ENCODE results near the gene TNK1. TPM values are rescaled to one million over a fixed set of nuclear protein-coding genes. Genes with fewer than 3 reads are reported as not detected.
A peak's percentile ranks its signal among the peaks of the same experiment; 100 is the strongest.

Gene TNK1
- total RNA-seq, 1 donor from 2014 or later, result 0.21 TPM

DNA sequence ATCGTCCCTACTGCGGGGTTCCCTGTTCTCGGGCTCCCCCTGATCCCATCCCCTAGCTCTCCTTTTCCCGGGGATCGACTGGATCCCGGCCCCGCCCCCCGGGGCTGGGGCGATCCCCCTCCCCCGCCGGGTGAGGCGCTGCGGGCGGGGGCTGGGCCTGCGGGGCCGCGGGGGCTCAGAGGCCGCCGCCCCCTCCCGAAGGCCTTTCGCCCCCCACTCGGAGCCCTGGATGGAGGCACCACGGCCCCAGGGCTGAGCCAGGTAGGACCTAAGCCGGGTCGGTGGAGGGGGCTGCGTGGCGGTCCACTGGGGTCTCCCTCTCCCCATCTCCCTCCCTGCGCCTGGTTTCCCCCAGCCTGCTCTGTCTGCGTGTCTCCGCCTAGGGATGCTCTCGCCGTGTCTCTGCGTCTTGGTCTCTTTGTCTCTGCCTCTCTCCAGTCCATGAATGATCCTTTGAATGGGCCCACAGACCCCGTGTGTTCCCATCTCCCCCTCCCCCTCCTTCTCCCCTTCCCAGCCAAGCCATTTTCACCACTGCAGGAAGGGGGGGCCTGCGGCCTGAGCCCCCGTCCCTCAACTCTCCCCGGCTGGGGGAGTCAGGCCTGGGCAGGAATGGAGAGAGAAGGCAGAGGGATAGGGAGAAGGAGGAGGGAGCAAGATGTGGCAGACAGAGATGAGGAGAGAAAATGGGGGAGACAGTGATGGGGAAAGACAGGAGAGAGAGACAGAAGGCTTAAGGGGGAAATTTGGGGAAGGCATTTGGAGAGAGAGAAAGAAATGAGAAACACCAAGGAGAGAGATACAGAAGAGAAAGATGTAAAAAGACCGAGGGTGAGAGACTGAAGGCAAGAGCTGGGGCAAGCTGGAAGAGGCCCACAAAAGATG lies 24.7 kb downstream of the TNK1 start:
- no peaks in the 10 kb centered on the region for H3K27me3 Mint-ChIP-seq (ENCODE audit: low read depth)
- TF ChIP-seq, protein P1, sequence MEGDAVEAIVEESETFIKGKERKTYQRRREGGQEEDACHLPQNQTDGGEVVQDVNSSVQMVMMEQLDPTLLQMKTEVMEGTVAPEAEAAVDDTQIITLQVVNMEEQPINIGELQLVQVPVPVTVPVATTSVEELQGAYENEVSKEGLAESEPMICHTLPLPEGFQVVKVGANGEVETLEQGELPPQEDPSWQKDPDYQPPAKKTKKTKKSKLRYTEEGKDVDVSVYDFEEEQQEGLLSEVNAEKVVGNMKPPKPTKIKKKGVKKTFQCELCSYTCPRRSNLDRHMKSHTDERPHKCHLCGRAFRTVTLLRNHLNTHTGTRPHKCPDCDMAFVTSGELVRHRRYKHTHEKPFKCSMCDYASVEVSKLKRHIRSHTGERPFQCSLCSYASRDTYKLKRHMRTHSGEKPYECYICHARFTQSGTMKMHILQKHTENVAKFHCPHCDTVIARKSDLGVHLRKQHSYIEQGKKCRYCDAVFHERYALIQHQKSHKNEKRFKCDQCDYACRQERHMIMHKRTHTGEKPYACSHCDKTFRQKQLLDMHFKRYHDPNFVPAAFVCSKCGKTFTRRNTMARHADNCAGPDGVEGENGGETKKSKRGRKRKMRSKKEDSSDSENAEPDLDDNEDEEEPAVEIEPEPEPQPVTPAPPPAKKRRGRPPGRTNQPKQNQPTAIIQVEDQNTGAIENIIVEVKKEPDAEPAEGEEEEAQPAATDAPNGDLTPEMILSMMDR (conservative IDR thresholded peaks at IDR 0.05), result no peak
- peak overlapping the region; percentile 94 for H3K4me3 Mint-ChIP-seq
- peak overlapping the region; percentile 96 for H3K27ac Mint-ChIP-seq (ENCODE audit: unreplicated experiment)
- H3K4me1 Mint-ChIP-seq, result peaks cover 38% of the 10 kb centered on the region
- peak; percentile 16 for DNase-seq (ENCODE audit: low read depth, low spot score)
- no peaks in the 10 kb centered on the region for H3K9me3 Mint-ChIP-seq
- peaks cover 17% of the 10 kb centered on the region for H3K36me3 Mint-ChIP-seq (ENCODE audit: low read depth)

DNA sequence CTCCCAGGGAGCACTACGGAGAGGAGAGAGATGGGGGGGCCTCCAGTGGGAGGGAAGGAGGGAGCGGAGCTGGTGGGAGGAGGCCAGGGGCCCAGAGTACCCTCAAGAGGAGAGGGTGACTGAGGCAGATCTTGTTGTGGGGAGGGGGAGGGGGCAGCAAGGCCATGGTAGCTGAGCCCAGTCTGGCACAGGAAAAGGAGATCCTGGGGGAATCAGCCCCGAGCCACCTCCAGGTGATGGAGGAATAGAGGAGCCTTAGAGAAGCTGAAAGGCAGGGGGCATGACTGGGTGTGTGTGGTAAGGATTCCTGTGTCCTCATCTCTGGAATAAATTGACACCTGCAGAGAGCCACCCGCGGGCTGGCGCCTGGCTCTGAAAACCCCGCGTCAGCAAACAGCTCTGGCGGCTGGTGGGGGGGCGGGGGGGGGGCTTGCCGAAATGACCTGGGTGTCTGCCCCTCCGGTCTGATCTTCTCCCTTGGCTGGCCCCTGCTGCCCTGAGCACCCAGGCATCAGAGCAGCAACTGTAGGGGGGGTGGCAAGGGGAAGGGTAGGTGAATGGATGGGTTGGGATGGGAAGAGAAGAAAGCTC lies 25.4 kb downstream of the TNK1 start:
- no peak overlapping the region for H3K27ac Mint-ChIP-seq (ENCODE audit: unreplicated experiment)

DNA sequence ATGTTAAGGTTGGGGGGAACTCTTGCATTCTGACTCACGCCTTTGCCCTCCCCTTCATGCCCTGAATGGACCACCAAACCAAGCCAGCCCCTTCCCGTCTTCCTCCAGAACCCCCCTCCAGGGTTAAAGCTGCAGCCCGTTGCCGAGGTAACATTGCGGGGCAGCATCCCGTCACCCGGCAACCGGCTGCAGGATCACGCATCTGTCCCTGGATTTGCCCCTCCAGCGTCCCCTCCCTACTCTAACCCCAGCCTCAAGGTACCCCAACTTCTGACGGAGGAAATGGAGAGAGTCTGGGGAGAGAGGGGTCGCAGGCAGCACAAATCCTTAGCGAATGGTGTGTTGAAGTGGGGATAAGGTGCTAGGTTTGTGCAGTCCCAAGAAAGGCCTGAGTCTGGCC lies 26.2 kb downstream of the TNK1 start:
- Mint-ChIP-seq H3K36me3 (ENCODE audit: low read depth) (peaks cover 14% of the 10 kb centered on the region), H3K9me3 (no peaks in the 10 kb centered on the region), H3K27ac (ENCODE audit: unreplicated experiment) (peak overlapping the region; percentile 67), H3K4me1 (peaks cover 34% of the 10 kb centered on the region), H3K27me3 (ENCODE audit: low read depth) (no peaks in the 10 kb centered on the region), H3K4me3 (peak overlapping the region; percentile 74)
- DNase-seq (ENCODE audit: low read depth, low spot score), result no peak
- TF ChIP-seq, protein P1 (conservative IDR thresholded peaks at IDR 0.05), result no peak

More for the DNA sequence above, 25.4 kb downstream of the TNK1 start:
- no peak for DNase-seq (ENCODE audit: low read depth, low spot score)
- TF ChIP-seq, protein P1 (conservative IDR thresholded peaks at IDR 0.05), result no peak
- peak overlapping the region; percentile 94 for H3K4me3 Mint-ChIP-seq
- H3K9me3 Mint-ChIP-seq, result no peaks in the 10 kb centered on the region
- H3K36me3 Mint-ChIP-seq (ENCODE audit: low read depth), result peaks cover 17% of the 10 kb centered on the region
- H3K4me1 Mint-ChIP-seq, result peaks cover 38% of the 10 kb centered on the region
- H3K27me3 Mint-ChIP-seq (ENCODE audit: low read depth), result no peaks in the 10 kb centered on the region

DNA sequence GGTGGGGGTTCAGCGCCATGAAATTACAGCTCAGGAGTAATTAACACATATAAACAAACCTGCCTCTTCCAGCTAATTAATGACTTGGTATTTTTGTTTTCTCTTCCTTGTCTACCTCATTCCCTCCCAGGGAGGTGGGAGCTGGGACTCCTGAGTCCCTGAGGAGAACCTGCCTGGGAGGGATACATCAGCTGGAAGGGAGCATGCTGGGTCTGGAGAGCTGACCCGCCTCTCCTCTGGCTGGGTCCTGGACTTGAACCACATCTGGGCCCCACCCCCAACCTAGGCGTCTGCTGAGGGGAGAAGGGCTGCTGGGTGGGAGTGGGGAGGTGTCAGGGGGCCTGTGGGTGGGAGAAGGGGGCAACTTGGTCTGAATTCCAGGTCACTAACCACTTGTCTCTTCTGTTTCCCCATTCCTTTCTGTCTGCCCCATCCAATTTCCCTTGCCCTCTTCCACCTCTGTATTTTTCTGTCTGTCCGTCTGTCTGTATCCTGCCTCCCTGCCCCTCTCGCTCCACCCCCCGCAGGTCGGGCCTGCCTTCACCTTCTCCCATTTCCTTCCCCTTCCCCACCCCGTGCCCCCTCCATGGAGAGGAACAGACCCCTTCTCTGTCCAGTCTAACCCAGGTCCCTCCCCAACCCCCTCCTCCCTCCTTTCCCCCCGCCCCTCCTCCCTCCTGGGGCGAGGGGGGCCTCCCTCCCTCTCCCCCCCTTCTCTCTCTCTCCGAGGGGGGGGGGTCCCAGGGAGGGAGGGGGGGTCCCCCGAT lies 26.8 kb downstream of the TNK1 start, which contains the start of gene NLGN2:
Gene NLGN2, plus strand, starts transcription at position 361 of the 767 bp plus-strand sequence. CDS start 411 bp downstream, outside the sequence.
- Mint-ChIP-seq H3K27ac (ENCODE audit: unreplicated experiment) (peak within 1 kb of the TSS; percentile 67), H3K36me3 (ENCODE audit: low read depth) (peaks cover 14% of the 10 kb centered on the region), H3K27me3 (ENCODE audit: low read depth) (no peaks in the 10 kb centered on the region), H3K4me1 (peaks cover 40% of the 10 kb centered on the region), H3K9me3 (no peaks in the 10 kb centered on the region), H3K4me3 (peak within 1 kb of the TSS; percentile 74)
- TF ChIP-seq, protein P1 (conservative IDR thresholded peaks at IDR 0.05), result no peak
- no peak for DNase-seq (ENCODE audit: low read depth, low spot score)

DNA sequence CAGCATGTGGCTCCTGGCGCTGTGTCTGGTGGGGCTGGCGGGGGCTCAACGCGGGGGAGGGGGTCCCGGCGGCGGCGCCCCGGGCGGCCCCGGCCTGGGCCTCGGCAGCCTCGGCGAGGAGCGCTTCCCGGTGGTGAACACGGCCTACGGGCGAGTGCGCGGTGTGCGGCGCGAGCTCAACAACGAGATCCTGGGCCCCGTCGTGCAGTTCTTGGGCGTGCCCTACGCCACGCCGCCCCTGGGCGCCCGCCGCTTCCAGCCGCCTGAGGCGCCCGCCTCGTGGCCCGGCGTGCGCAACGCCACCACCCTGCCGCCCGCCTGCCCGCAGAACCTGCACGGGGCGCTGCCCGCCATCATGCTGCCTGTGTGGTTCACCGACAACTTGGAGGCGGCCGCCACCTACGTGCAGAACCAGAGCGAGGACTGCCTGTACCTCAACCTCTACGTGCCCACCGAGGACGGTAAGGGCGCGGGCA lies 27.4 kb downstream of the TNK1 start:
- Mint-ChIP-seq H3K36me3 (ENCODE audit: low read depth) (peaks cover 14% of the 10 kb centered on the region), H3K27ac (ENCODE audit: unreplicated experiment) (no peak overlapping the region), H3K27me3 (ENCODE audit: low read depth) (no peaks in the 10 kb centered on the region), H3K4me3 (no peak overlapping the region), H3K9me3 (no peaks in the 10 kb centered on the region), H3K4me1 (peaks cover 40% of the 10 kb centered on the region)
- DNase-seq (ENCODE audit: low read depth, low spot score), result no peak
- TF ChIP-seq, protein P1 (conservative IDR thresholded peaks at IDR 0.05), result no peak

Data from neural crest cell (in vitro differentiated cells).